H9 (cell line): ENCODE results near the gene IFFO2. TPM values are rescaled to one million over a fixed set of nuclear protein-coding genes. Genes with fewer than 3 reads are reported as not detected.

Source experiments
- DNase-seq: peaks from one replicate; pipeline ENCODE4 v3.0.0-alpha.2; 2017
- H2AFZ ChIP-seq: one replicate; pipeline ENCODE4 v1.6.1; 2013; ENCODE audit warnings: mild to moderate bottlenecking, low read length, control low read depth, moderate library complexity
- H2AK5ac ChIP-seq: 2 replicates; pipeline ENCODE4 v1.6.1; 2013; ENCODE audit warnings: low read length, control low read depth, mixed read lengths; ENCODE audit not compliant: insufficient read length
- H2BK120ac ChIP-seq: one replicate; pipeline ENCODE4 v1.6.1; 2013; ENCODE audit warnings: low read depth, mild to moderate bottlenecking, low read length, control low read depth, inconsistent platforms; ENCODE audit not compliant: poor library complexity, severe bottlenecking
- H2BK12ac ChIP-seq: 2 replicates; pipeline ENCODE4 v1.6.1; 2013; ENCODE audit warnings: low read length, control low read depth, mixed read lengths, low read depth; ENCODE audit not compliant: insufficient read length
- H2BK15ac ChIP-seq: 2 replicates; pipeline ENCODE4 v1.6.1; 2013; ENCODE audit warnings: low read depth, low read length, control low read depth
- H2BK20ac ChIP-seq: one replicate; pipeline ENCODE4 v1.6.1; 2013; ENCODE audit warnings: low read depth, mild to moderate bottlenecking, low read length, control low read depth, inconsistent platforms; ENCODE audit not compliant: poor library complexity, severe bottlenecking
- H2BK5ac ChIP-seq: 2 replicates; pipeline ENCODE4 v1.6.1; 2013; ENCODE audit warnings: low read length, control low read depth, mixed read lengths; ENCODE audit not compliant: insufficient read length
- H3K14ac ChIP-seq: 2 replicates; pipeline ENCODE4 v1.6.1; 2013; ENCODE audit warnings: low read length, control low read depth; ENCODE audit not compliant: insufficient read depth
- H3K18ac ChIP-seq: 2 replicates; pipeline ENCODE4 v1.6.1; 2013; ENCODE audit warnings: low read depth, mild to moderate bottlenecking, mixed read lengths, low read length, control low read depth; ENCODE audit not compliant: insufficient read length
- H3K23ac ChIP-seq: 2 replicates; pipeline ENCODE4 v1.6.1; 2013; ENCODE audit warnings: low read length, control low read depth, mixed read lengths, low read depth; ENCODE audit not compliant: insufficient read length
- H3K23me2 ChIP-seq: 2 replicates; pipeline ENCODE4 v1.6.1; 2013; ENCODE audit warnings: low read depth, mild to moderate bottlenecking, mixed read lengths, low read length, control low read depth; ENCODE audit not compliant: insufficient read length, poor library complexity, severe bottlenecking
- H3K27ac ChIP-seq: 2 replicates; pipeline ENCODE4 v1.5.1; 2013; ENCODE audit warnings: low read length, control low read depth, mixed read lengths, low read depth; ENCODE audit not compliant: insufficient read length
- H3K27me3 ChIP-seq: 2 replicates; pipeline ENCODE4 v1.6.1; 2013; ENCODE audit warnings: low read length, control low read depth, inconsistent platforms; ENCODE audit not compliant: insufficient read depth
- H3K4ac ChIP-seq: 2 replicates; pipeline ENCODE4 v1.6.1; 2013; ENCODE audit warnings: low read depth, mild to moderate bottlenecking, control low read depth, inconsistent platforms, low read length, moderate library complexity
- H3K4me1 ChIP-seq: 2 replicates; pipeline ENCODE4 v1.6.1; 2013; ENCODE audit warnings: low read length, control low read depth, inconsistent platforms; ENCODE audit not compliant: insufficient read depth
- H3K4me2 ChIP-seq: 2 replicates; pipeline ENCODE4 v1.6.1; 2013; ENCODE audit warnings: low read length, control low read depth, mixed read lengths; ENCODE audit not compliant: insufficient read length, insufficient read depth
- H3K56ac ChIP-seq: 2 replicates; pipeline ENCODE4 v1.6.1; 2013; ENCODE audit warnings: low read depth, mild to moderate bottlenecking, mixed read lengths, low read length, control low read depth; ENCODE audit not compliant: insufficient read length
- H3K79me1 ChIP-seq: 2 replicates; pipeline ENCODE4 v1.6.1; 2013; ENCODE audit warnings: low read depth, mild to moderate bottlenecking, moderate library complexity, low read length, control low read depth, inconsistent platforms; ENCODE audit not compliant: insufficient read depth, poor library complexity, severe bottlenecking
- H3K79me2 ChIP-seq: 2 replicates; pipeline ENCODE4 v1.6.1; 2013; ENCODE audit warnings: low read length, control low read depth, inconsistent platforms; ENCODE audit not compliant: insufficient read depth
- H3K9ac ChIP-seq: 2 replicates; pipeline ENCODE4 v1.6.1; 2013; ENCODE audit warnings: low read length, control low read depth, mixed read lengths; ENCODE audit not compliant: insufficient read length; ENCODE audit errors: extremely low read depth
- H3K9me3 ChIP-seq: one replicate; pipeline ENCODE4 v1.6.1; 2013; ENCODE audit warnings: low read depth, low read length, inconsistent platforms; ENCODE audit not compliant: control insufficient read depth
- H3T11ph ChIP-seq: one replicate; pipeline ENCODE4 v1.6.1; 2013; ENCODE audit warnings: mild to moderate bottlenecking, low read length, control low read depth, inconsistent platforms
- H4K20me1 ChIP-seq: one replicate; pipeline ENCODE4 v1.6.1; 2013; ENCODE audit not compliant: control insufficient read depth, insufficient read length, insufficient read depth
- H4K5ac ChIP-seq: 2 replicates; pipeline ENCODE4 v1.6.1; 2013; ENCODE audit warnings: low read depth, mild to moderate bottlenecking, mixed read lengths, low read length, control low read depth; ENCODE audit not compliant: insufficient read length
- H4K8ac ChIP-seq: replicated peaks from 2 replicates; pipeline ENCODE4 v1.6.1; 2013; ENCODE audit warnings: low read length, control low read depth, mixed read lengths, low read depth; ENCODE audit not compliant: insufficient read length
- H4K91ac ChIP-seq: 2 replicates; pipeline ENCODE4 v1.6.1; 2013; ENCODE audit warnings: low read depth, mild to moderate bottlenecking, moderate library complexity, mixed read lengths, low read length, control low read depth; ENCODE audit not compliant: insufficient read length
- H3K27ac Mint-ChIP-seq, 3 experiments: 2 replicates in 2 of 3; 3 replicates in 1 of 3; pipeline ENCODE4 v1.8.0; 2020 to 2021; ENCODE audit warnings: mixed read lengths in 3 of 3, mild to moderate bottlenecking in 1 of 3, moderate library complexity in 1 of 3
- H3K27me3 Mint-ChIP-seq: 2 replicates; pipeline ENCODE4 v1.8.0; 2021; ENCODE audit warnings: low read depth, mild to moderate bottlenecking, moderate library complexity, mixed read lengths
- H3K36me3 Mint-ChIP-seq, 3 experiments: 2 replicates in 2 of 3; 3 replicates in 1 of 3; pipeline ENCODE4 v1.8.0; 2020 to 2021; ENCODE audit warnings: low read depth in 3 of 3, mixed read lengths in 3 of 3; ENCODE audit not compliant: insufficient read depth in 1 of 3
- H3K4me1 Mint-ChIP-seq, 2 experiments: 2 replicates each; pipeline ENCODE4 v1.8.0; 2020; ENCODE audit warnings: mixed read lengths in 2 of 2
- H3K4me3 Mint-ChIP-seq, 2 experiments: 2 replicates in 1 of 2; 3 replicates in 1 of 2; pipeline ENCODE4 v1.8.0; 2020 to 2021; ENCODE audit warnings: mild to moderate bottlenecking in 2 of 2, mixed read lengths in 2 of 2, moderate library complexity in 1 of 2
- H3K9me3 Mint-ChIP-seq, 2 experiments: 2 replicates in 1 of 2; 3 replicates in 1 of 2; pipeline ENCODE4 v1.8.0; 2020; ENCODE audit warnings: mild to moderate bottlenecking in 2 of 2, mixed read lengths in 2 of 2, moderate library complexity in 1 of 2
- WGBS: extraction: QIAGEN DNeasy Blood & Tissue Kit; methylation state at CpG from one replicate; pipeline ENCODE4 v1.1.7; 2013; ENCODE audit warnings: missing lambda C conversion rate, low lambda C conversion rate, mixed read lengths; ENCODE audit not compliant: insufficient read length; ENCODE audit errors: extremely low coverage; 5-methylcytosine and 5-hydroxymethylcytosine counted together
- total RNA-seq: library from RNA; stranded (reverse); gene quantifications from 2 replicates; pipeline ENCODE4 v1.2.1, GENCODE V29; 2021
- TF ChIP-seq, protein P1 (sequence below): fragments of 200-600 bp; sonication (generic); conservative IDR thresholded peaks from 3 replicates; pipeline ENCODE4 v1.8.0; 2021; ENCODE audit warnings: antibody characterized with exemption, mild to moderate bottlenecking

Gene IFFO2
- total RNA-seq, 1 experiment from 2014 or later, result 3.6 TPM

DNA sequence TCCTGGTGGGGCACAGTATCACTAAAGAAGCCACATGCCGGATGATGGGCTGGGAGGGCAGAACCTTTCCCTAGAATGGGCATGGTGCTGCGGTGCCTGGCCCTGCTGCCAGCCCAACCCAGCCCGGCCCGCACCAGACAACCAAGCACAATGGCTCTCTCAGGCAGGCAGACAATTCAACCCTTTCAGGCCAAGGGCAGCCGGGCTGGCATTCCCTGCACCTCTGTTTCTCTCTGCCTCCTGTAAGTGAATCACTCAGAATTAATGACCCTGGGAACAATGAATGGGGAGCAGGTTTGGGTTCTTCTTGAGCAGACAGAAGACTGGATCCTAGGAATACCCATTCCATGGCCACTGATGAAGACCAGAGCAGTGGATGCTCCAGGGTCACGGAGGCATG is 41.0 kb upstream of the IFFO2 start:
- H3K27ac ChIP-seq, result no peak overlapping the region
- no peak overlapping the region for H2AK5ac ChIP-seq
- Mint-ChIP-seq H3K4me1 (0 out of 4 replicates have a peak, but pooled peaks cover 0 to 2% of the 10 kb centered on the region in 2 experiments), H3K36me3 (peaks cover 0 to 24% (median 8%) of the 10 kb centered on the region in 3 experiments; a peak in 5 of 7 replicates), H3K27ac (no peak overlapping the region), H3K4me3 (no peak overlapping the region), H3K27me3 (peaks cover 45% of the 10 kb centered on the region), H3K9me3 (peaks cover 26 to 30% of the 10 kb centered on the region in 2 experiments)
- H2BK12ac ChIP-seq, result no peak overlapping the region
- no peak overlapping the region for H2BK120ac ChIP-seq
- H3K23me2 ChIP-seq, result no peaks in the 10 kb centered on the region
- no peak overlapping the region for H3K18ac ChIP-seq
- WGBS, result no CpG with 5 or more reads among the region's 6 CpGs
- no peak overlapping the region for H2BK15ac ChIP-seq
- H3K4ac ChIP-seq, result no peak overlapping the region
- H3K56ac ChIP-seq, result no peak overlapping the region
- no peak overlapping the region for H3T11ph ChIP-seq
- H3K79me1 ChIP-seq, result no peaks in the 10 kb centered on the region
- H4K91ac ChIP-seq, result no peak overlapping the region
- no peak overlapping the region for H3K4me2 ChIP-seq
- no peak for DNase-seq
- no peaks in the 10 kb centered on the region for H3K9me3 ChIP-seq
- no peak overlapping the region for H3K23ac ChIP-seq
- H2AFZ ChIP-seq, result no peak overlapping the region
- no peak overlapping the region for H2BK5ac ChIP-seq
- no peak overlapping the region for H4K5ac ChIP-seq
- no peak overlapping the region for H2BK20ac ChIP-seq
- H4K8ac ChIP-seq, result no peak overlapping the region
- no peak overlapping the region for H3K9ac ChIP-seq
- no peaks in the 10 kb centered on the region for H4K20me1 ChIP-seq
- TF ChIP-seq, protein P1, sequence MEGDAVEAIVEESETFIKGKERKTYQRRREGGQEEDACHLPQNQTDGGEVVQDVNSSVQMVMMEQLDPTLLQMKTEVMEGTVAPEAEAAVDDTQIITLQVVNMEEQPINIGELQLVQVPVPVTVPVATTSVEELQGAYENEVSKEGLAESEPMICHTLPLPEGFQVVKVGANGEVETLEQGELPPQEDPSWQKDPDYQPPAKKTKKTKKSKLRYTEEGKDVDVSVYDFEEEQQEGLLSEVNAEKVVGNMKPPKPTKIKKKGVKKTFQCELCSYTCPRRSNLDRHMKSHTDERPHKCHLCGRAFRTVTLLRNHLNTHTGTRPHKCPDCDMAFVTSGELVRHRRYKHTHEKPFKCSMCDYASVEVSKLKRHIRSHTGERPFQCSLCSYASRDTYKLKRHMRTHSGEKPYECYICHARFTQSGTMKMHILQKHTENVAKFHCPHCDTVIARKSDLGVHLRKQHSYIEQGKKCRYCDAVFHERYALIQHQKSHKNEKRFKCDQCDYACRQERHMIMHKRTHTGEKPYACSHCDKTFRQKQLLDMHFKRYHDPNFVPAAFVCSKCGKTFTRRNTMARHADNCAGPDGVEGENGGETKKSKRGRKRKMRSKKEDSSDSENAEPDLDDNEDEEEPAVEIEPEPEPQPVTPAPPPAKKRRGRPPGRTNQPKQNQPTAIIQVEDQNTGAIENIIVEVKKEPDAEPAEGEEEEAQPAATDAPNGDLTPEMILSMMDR, result no peak
- no peaks in the 10 kb centered on the region for H3K79me2 ChIP-seq
- H3K14ac ChIP-seq, result no peak overlapping the region
- no peaks in the 10 kb centered on the region for H3K4me1 ChIP-seq
- H3K27me3 ChIP-seq, result no peaks in the 10 kb centered on the region
